Measurements from ENCODE around the gene GALNT16. TPM values are rescaled to one million over a fixed set of nuclear protein-coding genes. Genes with fewer than 3 reads are reported as not detected.
"Not testable (repeated sequence)": the region's sequence is repeated elsewhere in the genome, so short reads cannot be mapped to it uniquely, and the experiment has no call there.

Gene GALNT16
- total RNA-seq, 1 experiment from 2014 or later = 23.9 TPM

GRCh38 chr14:69252851-69253250, 7.1 kb upstream of the GALNT16 start:
- no peak for DNase-seq (ENCODE audit: extremely low read depth, low read depth)

- no peak for DNase-seq (ENCODE audit: extremely low read depth, low read depth)
These were observed 811 bp upstream of the GALNT16 start for GRCh38 chr14:69259168-69259526.

- DNase-seq (ENCODE audit: extremely low read depth, low read depth) = no peak
These were observed 367 bp downstream of the GALNT16 start for GRCh38 chr14:69260190-69260860.

GRCh38 chr14:69260861-69261564, 1.1 kb downstream of the GALNT16 start:
- DNase-seq (ENCODE audit: extremely low read depth, low read depth) = no peak

GRCh38 chr14:69261761-69262331, 1.9 kb downstream of the GALNT16 start:
- no peak for DNase-seq (ENCODE audit: extremely low read depth, low read depth)

GRCh38 chr14:69262516-69262915, 2.6 kb downstream of the GALNT16 start:
- DNase-seq (ENCODE audit: extremely low read depth, low read depth) = no peak

- peak; percentile 74 for DNase-seq (ENCODE audit: extremely low read depth, low read depth)
These were observed 3.4 kb downstream of the GALNT16 start for GRCh38 chr14:69263364-69263763.

GRCh38 chr14:69263771-69264170, 3.8 kb downstream of the GALNT16 start:
- DNase-seq (ENCODE audit: extremely low read depth, low read depth) = no peak

- DNase-seq (ENCODE audit: extremely low read depth, low read depth) = no peak
These were observed 6.8 kb downstream of the GALNT16 start for GRCh38 chr14:69266572-69267345.

- no peak for DNase-seq (ENCODE audit: extremely low read depth, low read depth)
These were observed 7.5 kb downstream of the GALNT16 start for GRCh38 chr14:69267492-69267891.

- DNase-seq (ENCODE audit: extremely low read depth, low read depth) = no peak
These were observed 8.3 kb downstream of the GALNT16 start for GRCh38 chr14:69268223-69268622.

- DNase-seq (ENCODE audit: extremely low read depth, low read depth) = no peak
These were observed 8.8 kb downstream of the GALNT16 start for GRCh38 chr14:69268763-69269162.

- DNase-seq (ENCODE audit: extremely low read depth, low read depth) = no peak
These were observed 9.4 kb downstream of the GALNT16 start for GRCh38 chr14:69269381-69269780.

GRCh38 chr14:69270097-69270496, 10.1 kb downstream of the GALNT16 start:
- no peak for DNase-seq (ENCODE audit: extremely low read depth, low read depth)

- DNase-seq (ENCODE audit: extremely low read depth, low read depth) = peak; percentile 28
These were observed 11.1 kb downstream of the GALNT16 start for GRCh38 chr14:69270795-69271708.

- DNase-seq (ENCODE audit: extremely low read depth, low read depth) = no peak
These were observed 14.4 kb downstream of the GALNT16 start for GRCh38 chr14:69274321-69274720.

GRCh38 chr14:69275331-69275730, 15.4 kb downstream of the GALNT16 start:
- no peak for DNase-seq (ENCODE audit: extremely low read depth, low read depth)

- not testable (repeated sequence) for DNase-seq (ENCODE audit: extremely low read depth, low read depth)
These were observed 17.4 kb downstream of the GALNT16 start for GRCh38 chr14:69277356-69277755.

GRCh38 chr14:69280746-69281291, 20.9 kb downstream of the GALNT16 start:
- DNase-seq (ENCODE audit: extremely low read depth, low read depth) = no peak

Measured in NCI-H460 (cell line).